NCI-H446 treated with DMSO at 0.1 percent for 48 hours (cell line): ENCODE data around the gene BTNL9.
"Not testable (repeated sequence)": the region's sequence is repeated elsewhere in the genome, so short reads cannot be mapped to it uniquely, and the experiment has no call there.

ENCODE experiments used
- DNase-seq: peaks from one replicate; lab custom pipeline; 2025; lab: John Stamatoyannopoulos, UW

BTNL9 gene

GRCh38 chr5:181042722-181043121 is 2.7 kb downstream of the BTNL9 start:
- DNase-seq, result no peak

- DNase-seq, result no peak
Measured at GRCh38 chr5:181043285-181044092, 3.4 kb downstream of the BTNL9 start.

DNA sequence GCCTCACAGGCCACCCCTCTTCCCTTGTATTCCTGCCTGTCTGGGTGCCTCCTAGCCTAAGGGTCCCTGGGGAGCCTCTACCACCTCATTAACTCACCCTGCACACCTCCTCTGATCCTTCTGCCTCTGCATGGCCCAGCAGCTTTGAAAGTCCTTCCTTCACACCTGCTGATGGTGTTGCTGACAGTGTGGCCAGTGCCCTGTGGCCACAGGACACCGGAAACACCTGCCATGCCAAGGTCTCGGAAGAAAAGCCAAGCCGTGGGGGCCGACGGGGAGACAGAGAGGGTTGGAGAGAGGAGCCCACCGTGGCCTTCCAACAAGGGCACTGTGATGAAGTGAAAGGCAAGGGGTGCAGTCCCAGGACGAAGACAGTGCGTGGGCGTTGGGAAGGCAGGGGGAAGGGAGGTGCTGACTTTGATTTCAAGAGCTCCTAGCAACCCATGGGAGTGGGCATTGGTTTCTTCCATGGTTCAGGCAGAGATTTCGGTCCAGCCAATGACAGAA is 4.1 kb downstream of the BTNL9 start:
- DNase-seq, result no peak

DNA sequence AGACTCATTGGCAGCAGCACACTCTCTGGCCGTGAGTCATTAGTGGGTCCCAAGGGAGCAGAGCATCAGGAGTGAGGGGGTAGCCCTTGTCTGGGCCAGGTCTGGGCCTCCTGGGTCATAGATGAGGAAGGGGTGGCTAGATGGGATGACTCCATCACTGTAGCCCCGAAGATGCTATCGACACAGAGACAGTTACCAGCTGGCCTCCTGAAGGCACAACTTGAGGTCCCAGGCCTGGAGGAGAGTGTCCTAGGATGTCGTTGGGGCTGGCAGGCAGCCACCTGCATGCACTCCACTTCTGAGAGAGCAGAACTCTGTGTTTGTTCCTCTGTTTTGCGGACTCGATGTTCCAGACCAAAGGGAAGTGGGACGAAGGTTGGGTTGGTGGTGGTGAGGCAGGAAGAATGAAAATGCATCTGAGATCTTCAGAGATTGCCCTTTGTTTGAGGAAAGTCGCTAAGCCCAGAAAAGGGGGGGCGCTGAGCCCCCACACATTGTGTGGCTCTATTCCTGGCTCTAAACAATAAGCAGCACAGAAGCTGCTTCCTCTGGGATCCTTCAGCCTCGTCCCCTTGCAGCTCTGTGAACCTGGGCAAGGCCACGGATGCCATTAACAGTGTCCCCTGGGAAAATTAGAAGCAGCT is 4.7 kb downstream of the BTNL9 start:
- no peak for DNase-seq

DNA sequence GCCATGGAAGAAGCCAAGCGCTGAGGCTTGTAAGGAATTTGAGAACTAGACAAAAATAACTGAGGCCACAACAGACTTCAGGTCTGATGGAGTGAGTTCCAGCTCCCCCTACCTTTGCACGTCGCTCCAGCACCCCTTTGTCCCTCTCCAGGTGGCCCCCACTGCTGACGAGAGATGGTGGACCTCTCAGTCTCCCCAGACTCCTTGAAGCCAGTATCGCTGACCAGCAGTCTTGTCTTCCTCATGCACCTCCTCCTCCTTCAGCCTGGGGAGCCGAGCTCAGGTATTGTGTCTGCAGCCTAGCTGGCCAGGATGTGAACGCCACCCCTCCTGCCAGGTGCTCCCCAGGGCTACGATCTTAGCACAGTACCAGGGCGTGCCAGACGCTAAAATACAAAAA is 5.2 kb downstream of the BTNL9 start:
- DNase-seq, result no peak

DNA sequence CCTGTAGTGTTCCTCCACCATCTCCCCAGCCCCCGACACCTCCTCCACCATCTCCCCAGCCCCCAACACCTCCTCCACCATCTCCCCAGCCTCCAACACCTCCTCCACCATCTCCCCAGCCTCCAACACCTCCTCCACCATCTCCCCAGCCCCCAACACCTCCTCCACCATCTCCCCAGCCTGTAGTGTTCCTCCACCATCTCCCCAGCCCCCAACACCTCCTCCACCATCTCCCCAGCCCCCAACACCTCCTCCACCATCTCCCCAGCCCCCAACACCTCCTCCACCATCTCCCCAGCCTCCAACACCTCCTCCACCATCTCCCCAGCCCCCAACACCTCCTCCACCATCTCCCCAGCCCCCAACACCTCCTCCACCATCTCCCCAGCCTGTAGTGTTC is 5.8 kb downstream of the BTNL9 start:
- DNase-seq, result not testable (repeated sequence)

- no peak for DNase-seq
Measured at GRCh38 chr5:181047288-181047687, 7.2 kb downstream of the BTNL9 start.

GRCh38 chr5:181047921-181048320 is 7.9 kb downstream of the BTNL9 start:
- no peak for DNase-seq

DNA sequence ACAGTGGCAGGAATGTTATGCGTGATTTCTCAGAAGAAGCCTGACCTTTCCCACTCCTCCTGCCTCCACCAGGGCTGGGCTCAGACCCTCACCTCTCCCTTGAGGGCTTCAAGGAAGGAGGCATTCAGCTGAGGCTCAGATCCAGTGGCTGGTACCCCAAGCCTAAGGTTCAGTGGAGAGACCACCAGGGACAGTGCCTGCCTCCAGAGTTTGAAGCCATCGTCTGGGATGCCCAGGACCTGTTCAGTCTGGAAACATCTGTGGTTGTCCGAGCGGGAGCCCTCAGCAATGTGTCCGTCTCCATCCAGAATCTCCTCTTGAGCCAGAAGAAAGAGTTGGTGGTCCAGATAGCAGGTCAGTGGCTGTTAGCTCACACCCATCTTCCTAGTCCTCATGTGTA is 9.9 kb downstream of the BTNL9 start:
- DNase-seq, result no peak

- no peak for DNase-seq
Measured at GRCh38 chr5:181051841-181052671, 12.0 kb downstream of the BTNL9 start.

GRCh38 chr5:181052672-181053487 is 12.8 kb downstream of the BTNL9 start:
- no peak for DNase-seq

- no peak for DNase-seq
Measured at GRCh38 chr5:181053488-181054121, 13.5 kb downstream of the BTNL9 start.

GRCh38 chr5:181054138-181054537 is 14.1 kb downstream of the BTNL9 start:
- no peak for DNase-seq

GRCh38 chr5:181054871-181055459 is 14.9 kb downstream of the BTNL9 start:
- no peak for DNase-seq

DNA sequence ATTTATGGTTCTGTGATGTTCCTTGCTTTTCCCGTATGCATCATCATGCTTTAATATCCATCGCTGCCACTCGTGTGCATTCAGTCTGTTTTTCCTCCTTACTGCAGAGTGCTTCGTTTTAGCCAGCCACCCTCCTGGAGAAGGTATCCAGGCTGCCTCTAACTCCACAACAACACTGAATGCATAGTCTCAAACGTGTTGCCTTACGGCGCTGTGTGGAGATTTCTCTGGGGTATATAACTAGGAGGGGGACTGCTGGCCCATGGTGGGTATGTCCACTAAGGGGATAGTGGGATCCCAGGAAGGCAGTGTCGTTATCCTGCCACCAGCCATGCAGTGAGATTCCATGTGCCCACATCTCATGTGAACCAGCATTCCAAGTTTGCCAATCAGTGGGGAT is 16.4 kb downstream of the BTNL9 start:
- DNase-seq, result no peak

DNA sequence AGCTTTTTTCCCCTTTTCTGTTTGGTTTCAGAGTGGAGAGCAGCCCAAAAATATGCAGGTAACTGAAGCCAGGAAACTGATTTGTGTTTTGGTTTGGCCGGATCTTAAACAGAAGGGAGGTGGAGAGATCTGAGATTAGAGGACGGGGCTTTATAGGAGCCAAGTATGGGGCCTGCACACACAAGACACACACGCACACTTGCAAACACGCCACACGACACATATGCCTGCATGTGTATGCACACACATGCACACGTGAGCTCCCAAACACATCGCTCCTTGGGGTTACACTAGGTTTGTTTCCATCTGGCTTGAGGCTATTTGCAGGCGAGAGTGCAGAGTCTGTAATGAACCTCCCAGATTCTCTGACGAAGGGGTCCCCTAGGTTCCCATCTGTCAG is 18.3 kb downstream of the BTNL9 start:
- no peak for DNase-seq

- DNase-seq, result no peak
Measured at GRCh38 chr5:181058786-181059296, 18.8 kb downstream of the BTNL9 start.

GRCh38 chr5:181059297-181060230 is 19.5 kb downstream of the BTNL9 start:
- no peak for DNase-seq

DNA sequence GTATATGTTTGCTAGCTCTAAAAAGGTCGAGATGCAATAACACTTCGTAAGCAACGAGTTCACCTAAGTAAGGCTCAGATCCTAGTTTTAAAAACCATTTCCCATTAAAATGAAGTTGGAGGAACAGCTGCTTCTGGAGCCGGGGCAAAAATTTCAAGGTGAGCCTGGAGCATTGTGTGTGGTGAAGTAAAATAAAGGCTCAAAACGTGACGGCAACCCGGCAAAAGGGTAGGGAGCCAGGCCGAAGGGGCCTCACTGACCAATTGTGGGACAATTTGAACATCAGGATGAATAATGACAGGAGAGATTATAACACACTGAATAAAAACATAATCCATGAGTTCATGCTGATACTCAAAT is 20.1 kb downstream of the BTNL9 start:
- no peak for DNase-seq

- no peak for DNase-seq
Measured at GRCh38 chr5:181060924-181061323, 20.9 kb downstream of the BTNL9 start.
